ENCODE data around the gene PHACTR3. TPM values are rescaled to one million over a fixed set of nuclear protein-coding genes. Genes with fewer than 3 reads are reported as not detected.

The PHACTR3 gene
- total RNA-seq, 4 donors from 2014 or later = 1.4 to 7.2 (median 4.3) TPM

- intact Hi-C loops (cut with DNase I; ENCODE audit: low total_unique reads) = no loop called here
- no peak for DNase-seq (ENCODE audit: low spot score in 2 of 2)
These were observed 257.1 kb downstream of the PHACTR3 start for GRCh38 chr20:59861401-59861800.

GRCh38 chr20:59863058-59863457 lies 258.7 kb downstream of the PHACTR3 start:
- 93 to 94% methylated on average over 3 of the region's 3 CpGs for WGBS, 2 donors
- TF ChIP-seq POLR2A (IDR thresholded peaks at IDR 0.05) = no peak
- TF ChIP-seq CTCF (IDR thresholded peaks at IDR 0.05) = no peak
- no peak overlapping the region for H3K4me3 ChIP-seq (ENCODE audit: low read depth, poor library complexity, severe bottlenecking)
- intact Hi-C loops (cut with DNase I; ENCODE audit: low total_unique reads) = no loop called here
- DNase-seq (ENCODE audit: low spot score in 2 of 2) = no peak

More at GRCh38 chr20:59861401-59861800, 257.1 kb downstream of the PHACTR3 start:
- WGBS, 2 donors = 76 to 81% methylated on average over 4 of the region's 4 CpGs
- TF ChIP-seq CTCF (IDR thresholded peaks at IDR 0.05) (no peak), POLR2A (IDR thresholded peaks at IDR 0.05) (no peak)
- no peak overlapping the region for H3K4me3 ChIP-seq (ENCODE audit: low read depth, poor library complexity, severe bottlenecking)

- no peak for DNase-seq (ENCODE audit: low spot score in 2 of 2)
- TF ChIP-seq CTCF (IDR thresholded peaks at IDR 0.05) = no peak
- no peak for TF ChIP-seq POLR2A (IDR thresholded peaks at IDR 0.05)
- 94 to 100% methylated on average over 1 of the region's 1 CpG for WGBS, 2 donors
- intact Hi-C loops (cut with DNase I; ENCODE audit: low total_unique reads) = no loop called here
- no peak overlapping the region for H3K4me3 ChIP-seq (ENCODE audit: low read depth, poor library complexity, severe bottlenecking)
These were observed 260.4 kb downstream of the PHACTR3 start for GRCh38 chr20:59864726-59865125.

GRCh38 chr20:59866338-59866737 lies 262.0 kb downstream of the PHACTR3 start:
- no peak for DNase-seq (ENCODE audit: low spot score in 2 of 2)
- TF ChIP-seq POLR2A (IDR thresholded peaks at IDR 0.05) = no peak
- WGBS, 2 donors = 57 to 76% methylated on average over 3 of the region's 3 CpGs
- H3K4me3 ChIP-seq (ENCODE audit: low read depth, poor library complexity, severe bottlenecking) = no peak overlapping the region
- intact Hi-C loops (cut with DNase I; ENCODE audit: low total_unique reads) = no loop called here

GRCh38 chr20:59871096-59871495 lies 266.8 kb downstream of the PHACTR3 start:
- WGBS, 2 donors = 91 to 93% methylated on average over 1 of the region's 1 CpG
- TF ChIP-seq POLR2A (IDR thresholded peaks at IDR 0.05) (no peak), CTCF (IDR thresholded peaks at IDR 0.05) (no peak)
- no peak for DNase-seq (ENCODE audit: low spot score in 2 of 2)
- intact Hi-C loops (cut with DNase I; ENCODE audit: low total_unique reads) = no loop called here
- no peak overlapping the region for H3K4me3 ChIP-seq (ENCODE audit: low read depth, poor library complexity, severe bottlenecking)

- TF ChIP-seq CTCF (IDR thresholded peaks at IDR 0.05) (no peak), POLR2A (IDR thresholded peaks at IDR 0.05) (no peak)
- WGBS, 2 donors = 84 to 93% methylated on average over 1 of the region's 1 CpG
- no peak for DNase-seq (ENCODE audit: low spot score in 2 of 2)
- H3K4me3 ChIP-seq (ENCODE audit: low read depth, poor library complexity, severe bottlenecking) = no peak overlapping the region
- intact Hi-C loops (cut with DNase I; ENCODE audit: low total_unique reads) = no loop called here
These were observed 269.1 kb downstream of the PHACTR3 start for GRCh38 chr20:59873409-59873808.

Measured in lower leg skin (tissue), 4 donors.